AG09309 (cell line): ENCODE results near the gene LRRC8E.

Experiments used
- DNase-seq: peaks from one replicate; pipeline ENCODE4 v3.0.0-alpha.2; 2010; ENCODE audit warnings: low read depth
- H3K4me3 ChIP-seq: 2 replicates; pipeline ENCODE4 v1.5.1; 2011; ENCODE audit warnings: mild to moderate bottlenecking, low read depth, low read length, moderate library complexity; ENCODE audit not compliant: control insufficient read depth
- TF ChIP-seq, protein P1 (sequence below): IDR thresholded peaks from 2 replicates; pipeline ENCODE4 v1.5.1; 2011; ENCODE audit warnings: mild to moderate bottlenecking, low read depth, low read length, inconsistent platforms; ENCODE audit not compliant: insufficient read depth, control insufficient read depth; ENCODE audit errors: missing control alignments

Gene LRRC8E

DNA sequence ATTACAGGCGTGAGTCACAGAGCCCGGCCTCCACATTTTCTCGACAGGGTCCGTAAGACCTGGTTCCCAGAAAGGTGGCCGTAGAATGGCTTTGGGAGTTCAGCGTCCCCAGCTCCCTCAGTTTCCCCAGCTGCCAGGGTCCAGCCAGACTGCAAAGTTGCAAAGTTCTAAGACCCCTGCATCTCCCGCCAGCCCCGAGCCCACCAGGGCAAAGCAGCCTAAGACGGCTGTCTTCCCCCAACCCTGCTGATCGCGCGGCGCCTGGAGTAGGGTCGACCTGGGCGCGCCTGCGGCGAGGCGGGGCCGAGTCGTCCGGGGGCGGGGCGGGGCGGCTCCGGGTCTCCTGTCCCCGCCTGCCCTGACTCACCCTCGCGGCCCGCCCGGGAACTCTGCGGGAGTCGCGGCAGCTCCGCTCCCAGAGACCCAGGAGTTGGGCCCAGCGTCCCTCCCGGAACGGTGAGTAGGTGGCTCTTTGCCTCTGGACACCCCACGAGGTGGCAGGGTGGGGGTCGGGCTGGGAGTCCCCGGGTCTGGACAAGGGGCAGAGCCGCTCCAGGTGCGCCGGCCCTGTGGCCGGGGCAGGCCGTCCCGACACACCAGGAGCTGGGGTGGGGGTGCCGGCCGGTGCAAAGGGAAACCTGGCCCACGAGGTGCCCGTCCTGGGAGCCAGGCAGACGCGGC, at the start of gene LRRC8E:
Gene LRRC8E, plus strand, starts transcription at position 366 of the 681 bp plus-strand sequence. CDS start 7,094 bp downstream, outside the sequence.
- TF ChIP-seq, protein P1, sequence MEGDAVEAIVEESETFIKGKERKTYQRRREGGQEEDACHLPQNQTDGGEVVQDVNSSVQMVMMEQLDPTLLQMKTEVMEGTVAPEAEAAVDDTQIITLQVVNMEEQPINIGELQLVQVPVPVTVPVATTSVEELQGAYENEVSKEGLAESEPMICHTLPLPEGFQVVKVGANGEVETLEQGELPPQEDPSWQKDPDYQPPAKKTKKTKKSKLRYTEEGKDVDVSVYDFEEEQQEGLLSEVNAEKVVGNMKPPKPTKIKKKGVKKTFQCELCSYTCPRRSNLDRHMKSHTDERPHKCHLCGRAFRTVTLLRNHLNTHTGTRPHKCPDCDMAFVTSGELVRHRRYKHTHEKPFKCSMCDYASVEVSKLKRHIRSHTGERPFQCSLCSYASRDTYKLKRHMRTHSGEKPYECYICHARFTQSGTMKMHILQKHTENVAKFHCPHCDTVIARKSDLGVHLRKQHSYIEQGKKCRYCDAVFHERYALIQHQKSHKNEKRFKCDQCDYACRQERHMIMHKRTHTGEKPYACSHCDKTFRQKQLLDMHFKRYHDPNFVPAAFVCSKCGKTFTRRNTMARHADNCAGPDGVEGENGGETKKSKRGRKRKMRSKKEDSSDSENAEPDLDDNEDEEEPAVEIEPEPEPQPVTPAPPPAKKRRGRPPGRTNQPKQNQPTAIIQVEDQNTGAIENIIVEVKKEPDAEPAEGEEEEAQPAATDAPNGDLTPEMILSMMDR, result no peak
- DNase-seq, result no peak
- peak within 1 kb of the TSS; percentile 95 for H3K4me3 ChIP-seq

DNA sequence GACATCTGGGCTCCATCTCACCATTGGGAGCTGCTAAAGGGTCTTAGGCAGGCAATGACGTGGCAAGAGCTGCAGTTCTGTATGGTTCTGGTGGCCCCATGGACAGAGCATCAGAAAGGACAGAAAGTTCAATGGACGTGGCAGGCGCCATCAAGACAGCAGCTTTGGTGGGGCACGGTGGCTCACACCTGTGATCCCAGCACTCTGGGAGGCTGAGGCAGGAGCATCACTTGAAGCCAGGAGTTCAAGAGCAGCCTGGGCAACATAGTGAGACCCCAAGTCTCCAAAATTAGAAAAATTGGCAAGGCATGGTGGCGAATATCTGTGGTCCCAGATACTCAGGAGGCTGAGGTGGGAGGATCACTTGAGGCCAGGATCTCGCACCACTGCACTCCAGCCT, 48.8 kb upstream of the LRRC8E start:
- no peak overlapping the region for H3K4me3 ChIP-seq
- no peak for DNase-seq
- TF ChIP-seq, protein P1, result no peak

DNA sequence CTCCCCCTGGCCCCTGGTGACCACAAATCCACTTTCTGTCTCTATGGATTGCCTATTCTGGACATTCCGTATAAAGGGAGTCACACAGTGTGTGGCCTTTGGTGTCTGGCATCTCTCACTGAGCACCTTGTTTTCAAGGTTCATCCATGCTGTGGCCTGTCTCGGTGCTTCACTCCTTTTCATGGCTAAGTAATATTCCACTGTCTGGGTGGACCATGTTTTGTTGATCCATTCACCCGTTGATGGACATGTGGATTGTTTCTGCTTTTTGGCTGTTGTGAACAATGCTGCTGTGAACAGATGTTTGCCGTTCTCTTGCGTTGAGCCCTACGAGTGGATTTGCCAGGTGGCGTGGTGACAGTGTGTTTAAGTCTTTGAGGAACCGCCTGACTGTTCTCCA, 47.7 kb upstream of the LRRC8E start:
- no peak overlapping the region for H3K4me3 ChIP-seq
- DNase-seq, result no peak
- TF ChIP-seq, protein P1, result no peak

DNA sequence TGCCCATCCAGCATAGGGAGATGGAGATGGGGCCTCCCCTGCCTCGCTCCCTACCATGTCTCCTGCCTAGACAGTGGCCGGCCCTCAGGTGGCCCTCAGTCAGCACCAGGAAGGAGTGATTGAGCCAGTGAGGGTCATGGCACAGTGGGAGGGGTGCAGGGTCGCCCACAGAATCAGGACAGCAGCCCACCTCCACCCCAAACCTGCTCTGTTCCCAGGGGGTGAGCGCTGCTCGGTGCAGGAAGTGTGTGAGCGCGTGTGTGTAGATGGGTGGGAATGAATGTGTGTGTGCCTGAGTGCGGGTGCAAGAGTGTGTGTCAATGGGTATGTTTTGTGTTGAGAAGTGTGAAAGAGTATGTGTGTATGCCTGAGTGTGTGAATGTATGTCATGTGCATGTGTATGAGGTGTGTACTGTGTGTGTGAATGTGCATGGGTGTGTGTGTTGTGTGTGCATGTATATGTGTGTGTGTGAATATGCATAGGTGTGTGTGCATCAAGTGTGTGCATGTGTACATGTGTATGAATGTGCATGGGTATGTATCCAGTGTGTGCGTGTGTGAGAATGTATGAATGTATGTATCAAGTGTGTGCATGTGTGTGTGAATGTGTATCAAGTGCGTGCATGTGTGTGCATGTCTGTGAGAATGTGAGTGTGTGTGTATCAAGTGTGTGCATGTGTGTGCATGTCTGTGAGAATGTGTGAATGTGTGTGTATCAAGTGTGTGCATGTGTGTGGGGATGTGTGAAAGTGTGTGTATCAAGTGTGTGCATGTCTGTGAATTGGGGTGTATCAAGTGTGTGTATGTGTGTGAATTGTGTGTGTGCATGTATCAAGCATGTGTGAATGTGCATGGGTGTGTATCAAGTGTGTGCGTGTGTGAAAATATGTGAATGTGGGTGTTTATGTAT, 46.3 kb upstream of the LRRC8E start:
- no peak overlapping the region for H3K4me3 ChIP-seq
- TF ChIP-seq, protein P1, result no peak
- DNase-seq, result no peak

DNA sequence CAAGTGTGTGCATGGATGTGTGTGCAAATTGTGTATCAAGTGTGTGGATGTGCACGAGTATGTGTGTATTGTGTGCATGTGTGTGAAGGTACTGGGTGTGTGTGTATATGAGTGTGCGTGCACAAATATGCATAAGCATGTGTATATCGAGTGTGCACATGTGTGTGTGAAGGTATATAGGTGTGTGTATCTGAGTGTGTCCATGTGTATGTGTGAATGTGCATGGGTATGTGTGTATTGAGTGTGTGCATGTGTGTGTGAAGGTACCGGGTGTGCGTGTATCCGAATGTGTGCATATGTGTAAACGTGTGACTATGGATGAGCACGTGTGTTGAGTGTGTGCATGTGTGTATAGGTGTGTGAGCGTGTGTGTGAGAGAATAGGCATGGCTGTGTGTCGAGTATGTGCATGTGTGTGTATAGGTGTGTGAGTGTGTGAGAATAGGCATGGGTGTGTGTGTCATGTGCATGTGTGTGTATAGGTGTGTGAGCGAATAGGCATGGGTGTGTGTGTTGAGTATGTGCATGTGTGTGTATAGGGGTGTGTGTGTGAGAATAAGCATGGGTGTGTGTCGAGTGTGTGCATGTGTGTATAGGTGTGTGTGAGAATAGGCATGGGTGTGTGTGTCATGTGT, 45.5 kb upstream of the LRRC8E start:
- no peak for DNase-seq
- TF ChIP-seq, protein P1, result no peak
- H3K4me3 ChIP-seq, result no peak overlapping the region

DNA sequence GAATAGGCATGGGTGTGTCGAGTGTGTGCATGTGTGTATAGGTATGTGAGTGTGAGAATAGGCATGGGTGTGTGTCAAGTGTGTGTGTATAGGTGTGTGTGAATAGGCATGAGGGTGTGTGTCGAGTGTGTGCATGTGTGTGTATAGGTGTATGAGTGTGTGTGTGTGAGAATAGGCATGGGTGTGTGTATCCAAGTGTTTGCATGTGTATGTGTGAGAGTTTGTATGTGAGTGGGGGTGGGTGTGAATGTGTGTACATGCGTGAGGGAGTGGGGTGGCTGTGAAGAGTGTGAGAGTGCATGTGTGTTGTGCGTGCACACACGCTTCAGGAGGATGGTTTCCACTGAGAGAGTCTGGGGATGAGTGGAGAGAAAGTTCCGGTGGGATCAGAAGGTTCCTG, 44.8 kb upstream of the LRRC8E start:
- H3K4me3 ChIP-seq, result no peak overlapping the region
- TF ChIP-seq, protein P1, result no peak
- DNase-seq, result no peak
